GM18502 (cell line): ENCODE measurements around the gene CASP9.
"Not testable (repeated sequence)": the region's sequence is repeated elsewhere in the genome, so short reads cannot be mapped to it uniquely, and the experiment has no call there.

Experiments used
- ATAC-seq: cut with Tn5 transposase; IDR thresholded peaks from one replicate; pipeline ENCODE4 v1.9.1; 2021; ENCODE audit warnings: mild to moderate bottlenecking; ENCODE audit not compliant: unreplicated experiment, poor library complexity

The CASP9 gene

DNA sequence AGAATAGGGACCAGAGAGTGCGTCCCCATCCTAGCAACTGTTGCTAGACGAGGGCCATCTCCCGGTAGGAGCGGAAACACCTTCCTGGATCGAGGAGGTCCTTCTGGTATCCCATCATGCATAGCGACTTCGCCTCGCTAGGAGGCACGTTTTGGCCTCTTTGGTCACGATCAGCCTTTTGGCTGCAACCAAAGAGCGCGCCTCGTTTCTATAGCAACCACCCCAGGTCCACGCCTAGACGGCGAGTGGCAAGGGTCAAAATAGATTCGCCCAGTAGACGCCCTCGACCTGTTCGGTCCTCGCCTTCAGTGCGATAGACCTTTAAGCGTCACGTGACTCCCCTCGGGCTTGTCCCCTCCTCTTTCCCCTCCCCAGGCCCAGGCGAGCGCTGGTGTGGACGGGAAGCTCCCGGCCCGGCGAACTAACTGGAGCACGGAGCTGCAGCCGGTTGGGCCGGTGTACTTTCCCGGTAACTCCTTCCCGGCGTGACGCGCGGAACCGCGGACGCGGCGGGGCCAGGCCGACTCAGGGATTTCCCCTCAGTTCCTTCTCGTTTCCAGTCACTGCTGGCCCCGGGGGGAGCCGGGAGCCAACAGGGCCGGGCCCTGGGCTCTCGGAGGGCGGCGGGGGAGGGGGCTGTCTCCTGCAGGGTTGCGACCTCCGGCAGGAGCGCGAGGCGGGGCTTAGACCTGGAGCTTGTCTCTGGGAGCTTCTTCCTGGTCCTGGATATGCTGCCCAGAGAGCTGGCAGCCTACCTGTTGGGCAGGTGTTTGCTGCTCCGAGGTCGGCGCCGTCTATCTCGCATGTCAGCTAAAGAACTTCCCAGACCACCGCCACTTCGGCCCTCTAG, 2.7 kb upstream of the CASP9 start, which contains the start of gene DNAJC16:
Gene DNAJC16, plus strand, starts transcription at position 359 of the 850 bp plus-strand sequence. CDS start 2,258 bp downstream, outside the sequence.
- peak; percentile 59 for ATAC-seq

DNA sequence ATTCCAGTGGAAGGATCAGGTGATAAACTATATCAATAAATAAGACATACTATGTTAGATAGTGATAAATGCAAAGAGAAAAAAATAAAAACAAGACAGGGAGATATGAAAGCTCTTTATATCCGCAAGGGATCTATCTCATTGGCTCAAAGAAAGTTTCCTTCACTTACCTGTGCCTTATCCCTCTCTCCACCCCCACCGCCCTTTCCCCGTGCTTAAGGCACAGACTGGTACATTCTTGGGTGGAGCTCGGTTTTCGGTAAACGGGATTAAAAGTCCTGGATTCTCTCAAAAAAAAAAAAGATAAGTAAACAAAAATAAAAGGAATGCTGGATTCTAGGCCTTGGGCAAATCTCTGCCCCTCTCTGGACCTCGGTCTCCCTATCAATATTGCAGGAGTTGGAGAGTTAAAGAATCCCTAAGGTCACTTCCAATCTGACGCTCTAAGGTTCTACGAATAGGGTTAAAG, 2.0 kb upstream of the CASP9 start:
- no peak for ATAC-seq

DNA sequence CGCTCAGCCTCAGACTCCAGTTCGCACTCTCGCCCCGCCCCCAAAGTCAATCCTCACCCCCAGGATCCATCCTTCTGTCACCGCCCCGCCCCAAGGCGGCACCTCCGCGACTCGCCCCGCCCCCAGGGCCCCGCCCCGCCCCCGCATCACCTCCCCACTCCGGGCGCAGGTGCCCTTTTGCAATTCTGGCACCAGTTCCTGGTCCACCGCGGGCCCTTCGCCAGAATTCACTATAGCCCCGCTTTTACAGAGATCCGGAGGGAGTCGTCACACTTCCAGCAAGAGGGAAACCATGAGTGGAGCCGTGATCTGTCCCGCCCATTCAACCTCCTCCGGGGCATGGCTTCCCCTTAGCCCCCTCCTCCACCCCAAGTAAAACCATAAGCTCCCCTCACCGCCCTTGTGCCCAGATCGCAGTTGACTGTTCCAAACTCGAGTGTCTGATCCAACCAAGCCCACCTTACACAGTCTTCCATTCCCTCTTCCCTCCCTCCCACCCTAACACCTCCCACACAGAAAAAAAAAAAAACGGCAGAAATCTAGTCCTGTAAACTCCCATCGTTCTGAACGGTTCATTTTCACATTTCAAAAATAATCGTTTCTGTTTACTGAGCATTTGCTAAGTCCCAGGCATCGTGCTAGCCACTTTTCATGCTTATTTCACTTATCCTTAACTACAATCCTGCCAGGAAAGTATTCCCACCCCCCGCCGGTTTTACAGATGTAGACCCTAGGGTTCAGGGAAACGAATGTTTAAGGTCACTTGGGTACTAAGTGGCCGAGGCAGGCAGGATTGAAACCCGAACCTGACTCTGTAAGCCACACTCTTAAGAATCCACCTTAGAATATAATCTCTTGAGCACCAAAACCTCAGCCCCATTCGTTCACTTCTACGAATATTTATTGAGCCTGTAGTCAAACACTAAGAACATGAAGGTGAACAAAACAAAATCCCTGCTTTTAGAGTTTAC, 1.3 kb upstream of the CASP9 start:
- ATAC-seq, result no peak

DNA sequence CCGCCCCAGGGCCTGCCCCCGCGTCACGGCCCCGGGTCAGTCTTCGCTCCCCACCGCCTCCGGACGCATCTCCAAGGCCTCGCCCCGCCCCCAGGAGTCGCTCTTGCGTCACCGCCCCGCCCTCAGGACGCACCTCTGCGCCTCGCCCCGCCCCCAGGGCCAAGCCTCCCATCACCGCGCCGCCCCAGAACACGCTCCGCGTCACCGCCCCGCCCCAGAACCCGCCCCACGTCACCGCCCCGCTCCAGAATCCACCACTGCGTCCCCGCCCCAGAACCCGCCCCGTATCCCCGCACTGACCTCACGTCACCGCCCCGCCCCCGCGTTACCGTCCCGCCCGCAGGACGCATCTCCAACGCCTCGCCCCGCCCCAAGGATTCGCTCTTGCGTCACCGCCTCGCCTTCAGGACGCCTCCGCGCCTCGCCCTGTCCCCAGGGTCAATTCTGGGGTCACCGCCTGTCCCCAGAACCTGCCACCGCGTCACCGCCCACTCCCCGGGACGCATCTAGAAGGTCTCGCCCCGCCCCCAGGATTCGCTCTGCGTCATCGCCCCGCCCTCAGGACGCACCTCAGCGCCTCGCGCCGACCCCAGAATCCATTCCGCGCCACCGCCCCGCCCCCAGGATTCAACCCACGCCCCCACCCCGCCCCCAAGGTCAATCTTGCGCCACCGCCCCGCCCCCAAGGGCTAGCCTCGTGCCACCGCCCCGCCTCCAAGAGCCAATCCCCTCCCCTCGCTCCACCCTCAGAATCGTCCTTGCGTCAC, 451 bp upstream of the CASP9 start:
- ATAC-seq, result peak; percentile 51

DNA sequence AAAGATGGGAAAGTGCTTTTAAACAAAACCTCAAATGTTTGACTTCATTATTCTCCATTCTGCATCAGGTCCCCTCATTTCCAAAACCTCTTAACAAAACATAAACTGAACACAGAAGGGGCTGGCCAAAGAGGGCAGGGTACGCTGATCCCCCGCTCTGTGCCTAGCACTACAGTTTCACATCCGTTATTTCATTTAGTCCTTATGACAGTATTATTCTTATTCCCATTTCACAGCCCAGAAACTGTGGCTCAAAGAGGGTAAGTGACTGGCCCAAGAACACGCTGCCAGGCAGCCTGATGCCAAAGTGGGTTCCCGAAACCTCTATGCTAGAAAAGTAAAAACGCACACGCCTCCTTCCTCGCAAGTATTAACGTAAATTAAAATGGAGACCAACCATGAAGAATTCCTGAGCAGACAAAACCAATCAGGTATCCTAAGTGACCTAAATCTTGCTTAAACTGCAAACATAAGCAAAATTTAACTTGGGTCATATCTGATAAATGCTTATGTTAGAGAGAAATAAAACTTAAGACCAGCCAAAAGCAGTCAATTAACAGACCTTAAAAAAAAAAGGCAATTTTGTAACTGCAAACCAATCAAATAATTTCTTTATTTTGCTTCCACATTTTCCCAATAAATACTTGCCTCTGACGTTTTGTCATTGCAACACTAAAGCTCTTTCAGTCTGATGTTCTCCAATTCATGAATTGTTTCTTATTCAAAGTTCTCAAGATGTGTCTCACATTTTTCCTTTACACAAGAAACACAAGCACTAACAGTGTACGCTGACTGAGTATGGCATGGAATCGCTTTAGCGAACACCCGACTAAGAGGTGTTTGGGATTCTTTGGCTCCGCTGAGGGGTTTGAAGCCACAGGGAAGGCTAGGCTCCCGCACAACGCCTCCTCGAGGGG, 653 bp downstream of the CASP9 start:
- ATAC-seq, result no peak

DNA sequence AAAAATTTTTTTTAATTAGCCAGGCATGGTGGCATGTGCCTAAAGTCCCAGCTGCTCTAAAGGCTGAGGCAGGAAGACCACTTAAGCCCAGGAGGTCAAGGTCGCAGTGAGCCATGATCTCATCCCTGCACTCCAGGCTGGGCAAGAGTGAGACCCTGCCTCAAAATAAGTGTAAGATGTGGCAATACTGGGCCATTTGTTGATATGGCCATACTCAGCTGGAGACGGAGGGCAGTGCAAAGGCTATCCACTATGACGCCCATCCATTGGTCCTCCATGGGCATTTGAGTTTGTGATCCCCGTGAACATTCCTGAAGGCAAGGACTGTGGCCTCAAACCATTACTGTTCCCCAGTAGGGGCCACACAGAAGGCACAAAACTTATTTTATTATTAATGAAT, 1.5 kb downstream of the CASP9 start:
- no peak for ATAC-seq

DNA sequence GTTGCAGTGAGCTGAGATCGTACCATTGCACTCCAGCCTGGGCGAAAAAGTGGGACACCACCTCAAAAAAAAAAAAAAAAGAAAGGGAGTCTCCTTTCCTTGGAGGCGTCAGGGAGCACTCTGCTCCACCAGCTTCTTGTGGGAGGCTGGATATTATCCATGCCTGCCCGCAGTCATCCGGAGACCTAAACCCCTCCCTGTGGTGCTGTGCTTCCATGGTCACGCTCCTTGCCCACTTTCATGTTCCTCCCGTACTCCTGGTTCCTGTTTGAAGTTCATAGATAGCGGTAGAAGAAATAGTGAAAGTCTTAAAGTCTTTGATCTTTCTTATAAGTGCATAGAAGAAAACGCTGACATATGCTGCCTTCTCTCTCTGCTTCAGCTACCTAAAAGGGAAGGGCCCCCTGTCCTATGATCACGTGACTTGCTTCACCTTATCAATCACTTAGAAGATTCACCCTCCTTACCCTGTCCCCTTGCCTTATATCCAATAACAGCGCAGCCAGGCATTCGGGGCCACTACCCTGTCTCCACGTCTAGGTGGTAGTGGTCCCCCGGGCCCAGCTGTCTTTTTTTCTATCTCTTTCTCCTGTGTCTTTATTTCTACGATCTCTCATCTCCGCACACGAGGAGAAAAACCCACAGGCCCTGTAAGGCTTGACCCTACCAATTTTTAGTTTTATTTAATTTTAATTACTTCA, 2.7 kb downstream of the CASP9 start:
- ATAC-seq, result not testable (repeated sequence)

DNA sequence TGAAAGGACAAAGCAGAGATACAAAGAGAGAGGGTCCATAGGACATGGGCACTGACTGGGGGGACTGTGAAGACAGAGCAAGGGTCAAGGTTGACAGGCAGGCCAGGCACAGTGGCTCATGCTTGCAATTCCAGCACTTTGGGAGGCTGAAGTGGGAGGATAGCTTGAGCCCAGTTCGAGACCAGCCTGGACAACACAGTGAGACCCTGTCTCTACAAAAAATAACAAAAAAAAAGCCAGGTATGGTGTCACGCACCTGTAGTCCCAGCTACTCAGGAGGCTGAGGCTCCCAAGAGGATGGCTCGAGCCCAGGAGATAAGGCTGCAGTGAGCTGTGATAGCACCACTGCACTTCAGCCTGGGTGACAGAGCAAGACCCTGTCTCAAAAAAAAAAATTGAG, 4.4 kb downstream of the CASP9 start:
- ATAC-seq, result no peak

DNA sequence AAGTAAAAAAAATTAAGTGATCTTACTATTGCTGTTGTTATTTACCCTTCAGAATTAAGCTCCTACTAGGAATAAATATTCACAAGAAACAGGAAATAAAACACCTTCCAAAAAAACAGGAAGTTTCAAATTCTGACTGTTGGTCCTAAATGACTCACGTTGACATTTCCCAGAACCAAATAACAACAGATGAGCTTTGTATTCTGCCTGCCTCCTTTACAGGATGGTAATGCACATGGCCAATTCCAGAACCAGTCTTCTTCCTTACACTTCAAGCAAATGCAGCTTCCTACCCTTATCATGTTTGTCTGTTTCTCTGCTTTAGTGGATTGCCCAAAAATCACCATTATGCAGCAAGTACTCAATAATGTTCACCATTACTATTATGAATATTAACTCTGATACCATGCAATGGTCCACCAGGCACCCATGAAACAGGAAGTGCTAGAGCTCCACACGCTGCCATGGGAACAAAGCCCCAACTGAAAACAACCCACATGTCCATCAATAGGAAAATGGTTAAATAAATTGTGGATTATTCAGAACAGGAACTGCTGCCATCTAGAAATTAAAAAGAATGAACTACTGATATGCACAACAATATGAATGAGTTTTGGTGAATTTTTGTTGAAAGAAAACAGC, 8.9 kb downstream of the CASP9 start:
- no peak for ATAC-seq

DNA sequence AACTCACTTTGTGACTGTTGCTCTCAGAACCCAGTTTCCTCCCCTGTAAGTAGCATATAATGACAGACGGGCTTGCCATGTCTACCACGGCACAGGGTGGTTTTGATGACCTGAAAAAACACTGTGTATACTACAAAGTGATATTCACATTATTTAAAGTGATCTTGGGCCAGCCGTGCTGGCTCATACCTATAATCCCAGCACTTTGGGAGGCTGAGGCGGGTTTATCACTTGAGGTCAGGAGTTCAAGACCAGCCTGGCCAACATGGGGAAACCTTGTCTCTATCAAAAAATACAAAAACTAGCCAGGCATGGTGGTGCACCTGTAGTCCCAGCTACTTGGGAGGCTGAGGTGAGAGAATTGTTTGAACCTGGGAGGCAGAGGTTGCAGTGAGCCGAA, 9.5 kb downstream of the CASP9 start:
- not testable (repeated sequence) for ATAC-seq

DNA sequence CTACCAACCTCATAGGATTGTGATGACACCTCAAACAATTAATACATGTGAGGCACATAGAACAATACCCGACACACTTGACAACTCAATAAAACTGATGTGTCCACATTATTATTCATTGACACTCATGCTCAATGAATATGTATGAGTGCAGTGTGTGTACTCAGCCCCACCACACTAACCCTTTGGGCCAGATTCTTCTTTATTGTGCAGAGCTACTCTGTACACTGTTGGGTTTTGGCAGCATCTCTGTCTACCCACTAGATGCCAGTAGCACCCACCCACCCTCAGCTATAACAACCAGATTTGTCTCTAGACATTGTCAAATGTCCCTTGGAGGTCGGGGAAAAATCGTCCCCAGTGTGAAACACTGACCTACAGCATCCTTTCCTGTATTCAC, 10.1 kb downstream of the CASP9 start:
- ATAC-seq, result no peak

DNA sequence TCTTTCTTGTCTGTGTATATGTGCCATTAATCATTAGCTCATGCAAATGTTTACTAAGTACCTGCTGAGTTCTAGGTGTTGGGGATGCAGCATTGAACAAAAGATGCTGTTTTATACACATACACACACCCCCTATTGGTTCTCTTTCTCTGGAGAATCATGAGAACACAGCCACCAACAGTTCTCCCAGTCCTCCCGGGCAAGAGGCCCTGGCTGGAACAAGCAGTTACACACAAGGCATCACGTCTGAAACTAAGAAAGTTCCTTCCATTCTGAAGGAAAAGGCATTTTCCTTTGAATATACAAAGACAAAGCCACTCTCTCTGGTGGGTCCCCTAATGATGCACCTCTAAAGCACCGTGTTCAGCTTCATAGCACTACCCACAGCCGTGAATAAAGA, 10.8 kb downstream of the CASP9 start:
- ATAC-seq, result no peak

DNA sequence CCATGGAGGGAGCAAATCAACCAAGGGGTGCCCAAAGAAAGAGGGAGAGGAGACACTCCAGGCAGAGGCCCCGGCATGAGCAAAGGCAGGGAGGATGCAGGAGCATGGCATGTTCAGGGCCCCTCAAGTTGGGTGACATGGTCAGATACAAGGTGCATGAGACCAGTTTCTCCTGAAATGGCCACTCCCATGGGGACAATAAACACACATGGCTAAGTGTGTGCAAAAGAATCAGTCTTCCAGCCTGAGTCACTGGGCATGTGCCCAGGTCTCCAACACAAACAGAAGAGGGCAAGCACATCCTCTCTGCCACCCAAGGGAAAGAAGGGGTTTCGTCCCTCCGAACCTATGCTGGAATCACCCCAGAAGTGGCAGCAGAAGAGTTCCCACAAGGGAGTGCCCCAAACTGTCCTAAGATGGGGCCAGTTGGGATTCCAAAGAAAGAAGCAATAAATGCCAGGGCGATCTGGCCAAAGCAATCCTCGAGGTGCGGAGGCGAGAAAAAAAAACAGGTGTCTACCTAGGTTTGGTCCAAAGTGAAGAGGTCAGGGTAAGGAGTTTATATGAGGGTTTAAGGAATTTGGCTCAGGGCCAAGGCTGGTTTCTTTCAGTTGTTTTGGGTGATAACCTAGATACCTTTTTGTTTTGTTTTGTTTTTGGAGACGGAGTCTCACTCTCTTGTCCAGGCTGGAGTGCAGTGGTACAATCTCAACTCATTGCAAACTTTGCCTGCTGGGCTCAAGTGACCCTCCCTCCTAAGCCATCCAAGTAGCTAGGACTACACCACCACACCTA, 13.2 kb downstream of the CASP9 start:
- ATAC-seq, result no peak

DNA sequence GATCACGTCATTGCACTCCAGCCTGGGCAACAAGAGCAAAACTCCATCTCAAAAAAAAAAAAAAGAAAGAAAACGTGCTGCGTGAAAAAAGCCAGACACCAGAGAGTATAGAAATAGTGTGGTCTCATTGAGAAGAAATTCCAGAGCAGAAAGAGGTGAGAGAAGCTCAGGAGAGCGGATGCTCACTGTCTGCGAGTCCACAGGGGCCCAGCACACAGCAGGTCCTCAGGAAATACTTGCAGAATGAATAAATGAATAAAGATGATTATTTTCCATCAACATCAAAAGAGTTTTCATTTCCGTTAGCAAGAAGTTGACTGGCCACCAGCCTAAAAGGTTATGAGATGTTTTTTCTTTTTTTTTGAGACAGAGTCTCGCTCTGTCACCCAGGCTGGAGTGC, 14.4 kb downstream of the CASP9 start:
- no peak for ATAC-seq

DNA sequence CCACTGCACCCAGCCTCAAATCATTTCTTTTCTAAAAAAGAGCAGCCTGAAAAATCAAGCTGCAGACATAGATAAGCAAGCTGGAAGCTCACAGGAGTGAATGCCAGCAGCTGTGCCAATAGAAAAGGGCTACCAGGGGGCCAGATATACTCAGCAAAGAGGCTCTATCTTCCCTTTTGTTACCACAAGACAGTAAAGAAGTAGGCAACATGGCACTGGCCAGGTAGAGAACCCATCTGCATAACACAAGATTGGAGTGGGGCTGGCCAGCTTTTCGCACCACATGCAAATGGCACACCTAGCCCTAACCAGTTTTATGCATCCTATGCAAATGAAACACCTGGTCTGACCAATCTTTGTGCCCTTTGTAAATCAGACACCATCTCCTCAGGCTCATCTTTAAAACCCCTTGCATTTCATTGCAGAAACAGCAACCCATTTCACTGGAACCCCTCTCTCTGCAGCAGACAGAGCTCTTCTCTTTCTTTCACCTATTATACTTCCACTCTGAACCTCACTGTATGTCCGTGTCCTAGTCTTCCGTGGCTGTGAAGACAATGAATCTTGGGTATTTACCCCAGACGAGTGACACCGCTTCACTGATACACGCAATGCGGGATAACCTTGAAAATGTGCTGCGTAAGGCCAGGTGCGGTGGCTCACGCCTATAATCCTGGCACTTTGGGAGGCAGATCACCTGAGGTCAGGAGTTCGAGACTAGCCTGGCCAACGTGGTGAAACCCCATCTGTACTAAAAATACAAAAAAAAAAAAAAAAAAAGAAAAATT, 15.1 kb downstream of the CASP9 start:
- ATAC-seq, result no peak

DNA sequence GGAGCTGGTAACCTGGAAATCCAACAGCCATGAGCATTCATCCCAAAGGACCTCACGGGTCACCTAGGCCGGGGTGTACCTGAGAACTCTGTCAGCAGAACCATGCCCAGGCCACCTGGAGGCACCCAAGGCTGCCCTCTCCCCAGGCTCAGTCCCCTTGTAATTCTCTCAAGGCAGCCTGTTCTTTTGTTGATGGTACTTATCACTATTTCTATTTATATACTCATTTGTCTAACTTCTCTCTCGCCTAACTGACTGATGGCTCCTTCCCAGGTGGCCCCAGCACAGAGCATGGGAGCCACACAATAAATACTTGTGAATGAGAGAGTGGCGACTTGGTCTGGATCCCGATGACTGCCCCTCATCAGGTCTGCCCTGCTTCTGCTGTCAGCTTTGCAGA, 16.7 kb downstream of the CASP9 start:
- ATAC-seq, result no peak

DNA sequence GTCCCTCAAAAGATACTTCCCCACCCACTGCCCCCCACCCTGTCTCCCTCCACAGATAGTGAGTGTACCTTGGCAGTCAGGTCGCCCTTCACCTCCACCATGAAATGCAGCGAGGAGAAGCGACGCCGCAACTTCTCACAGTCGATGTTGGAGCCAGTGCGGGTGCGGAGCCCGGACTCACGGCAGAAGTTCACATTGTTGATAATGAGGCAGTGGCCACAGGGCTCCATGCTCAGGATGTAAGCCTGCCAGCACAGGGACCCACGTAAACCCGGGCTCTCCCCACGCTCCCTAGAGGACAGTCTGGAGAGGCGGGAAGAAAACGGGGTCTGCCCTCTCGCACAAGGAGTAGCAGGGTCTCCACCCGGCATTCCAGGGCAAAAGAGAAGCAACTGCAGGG, 17.2 kb downstream of the CASP9 start:
- ATAC-seq, result no peak
